ENCODE results near the gene C15orf40. TPM values are rescaled to one million over a fixed set of nuclear protein-coding genes. Genes with fewer than 3 reads are reported as not detected.

Gene C15orf40
- total and polyA plus RNA-seq, 9 of the 15 experiments (the other 6 are each of a cell fraction or from before 2014, with no cell fraction given) = 15.9 to 52.0 (median 27.0) TPM

GRCh38 chr15:82960766-82961165 lies 50.7 kb downstream of the C15orf40 start:
- WGBS (ENCODE audit: insufficient coverage, low coverage, missing lambda C conversion rate) = 4% methylated on average over 3 of the region's 3 CpGs
- H3K9me1 ChIP-seq (ENCODE audit: control insufficient read depth, insufficient read depth, low read length) = no peaks in the 10 kb centered on the region
- no peaks in the 10 kb centered on the region; the same call in 1 of the 2 replicates for H4K20me1 ChIP-seq (replicated peaks; ENCODE audit: control insufficient read depth, insufficient read depth, low read length)
- no peaks in the 10 kb centered on the region for H3K36me3 ChIP-seq (ENCODE audit: control insufficient read depth, insufficient read depth, low read length)
- ChIA-PET CTCF (ENCODE audit: low intra/inter-chr PET ratio) (no interaction called here), POLR2A (interaction anchor here (0.6 to 1.1 kb wide), 2 partner anchors 9 to 46 kb away, joined by 3 to 5 read pairs; no protein-coding TSS in a partner anchor)
- intact Hi-C loops (cut with micrococcal nuclease) (no loop called here), in situ Hi-C loops (cut with MboI) (no loop called here)
- H3K4me1 ChIP-seq (replicated peaks in 1 of 2; ENCODE audit: control insufficient read depth in 2 of 2, insufficient read depth in 2 of 2, low read length in 2 of 2) = no peaks in the 10 kb centered on the region
- H3K9ac ChIP-seq (ENCODE audit: insufficient read depth in 1 of 2, low read depth in 2 of 2, low read length in 2 of 2) = no peak overlapping the region
- no peak for FAIRE-seq
- H3K79me2 ChIP-seq (ENCODE audit: control insufficient read depth, insufficient read depth, low read length) = no peaks in the 10 kb centered on the region
- no peak overlapping the region for H3K4me2 ChIP-seq (ENCODE audit: insufficient read depth, low read length)
- H3K4me3 ChIP-seq = no peak overlapping the region
- BruUV-seq (replicated peaks) = no TSS peak
- peaks cover 34 to 59% of the 10 kb centered on the region in 2 experiments for H3K27me3 ChIP-seq (ENCODE audit: control insufficient read depth in 2 of 2, insufficient read depth in 2 of 2, low read length in 2 of 2)
- no peak for DNase-seq (ENCODE audit: extremely low read depth in 1 of 4, low spot score in 3 of 4)
- no peak overlapping the region for H3K27ac ChIP-seq (ENCODE audit: extremely low read depth, low read depth, low read length)
- peak; percentile 22; the same call in 1 of the 3 replicates for ATAC-seq
- no peak overlapping the region for H2AFZ ChIP-seq (ENCODE audit: low read depth, low read length)
- H3K9me3 ChIP-seq (replicated peaks; ENCODE audit: control insufficient read depth, insufficient read depth, low read depth, low read length) = no peaks in the 10 kb centered on the region
- no peak for TF ChIP-seq SMAD2 (IDR thresholded peaks at IDR 0.05; ENCODE audit: low read depth, low read length)
- TF ChIP-seq ZBTB5 (IDR thresholded peaks at IDR 0.05) = no peak
- no peak for TF ChIP-seq FOXP1 (CRISPR knock-in tag; IDR thresholded peaks at IDR 0.05)
- no peak for TF ChIP-seq ZFPM2 (CRISPR knock-in tag; IDR thresholded peaks at IDR 0.05)
- no peak for TF ChIP-seq SP1 (CRISPR knock-in tag; IDR thresholded peaks at IDR 0.05)
- no peak for TF ChIP-seq HDAC2 (IDR thresholded peaks at IDR 0.05)
- TF ChIP-seq ZC3H11A (IDR thresholded peaks at IDR 0.05; ENCODE audit: low read depth, low read length) = no peak
- no peak for TF ChIP-seq ZNF830 (CRISPR knock-in tag; IDR thresholded peaks at IDR 0.05)
- TF ChIP-seq PBX2 (CRISPR knock-in tag; IDR thresholded peaks at IDR 0.05; ENCODE audit: low read depth) = no peak
- no peak for TF ChIP-seq PBX2 (tag; conservative IDR thresholded peaks at IDR 0.05; ENCODE audit: low read depth)
- no peak for TF ChIP-seq GABPA (tag; conservative IDR thresholded peaks at IDR 0.05; ENCODE audit: low read depth)

All from K562 (cell line).